NCI-H1092 (cell line): ENCODE results near the gene PDCD1LG2.

ENCODE experiments used
- DNase-seq: peaks from one replicate; lab custom pipeline; 2025; lab: John Stamatoyannopoulos, UW

Gene PDCD1LG2

DNA sequence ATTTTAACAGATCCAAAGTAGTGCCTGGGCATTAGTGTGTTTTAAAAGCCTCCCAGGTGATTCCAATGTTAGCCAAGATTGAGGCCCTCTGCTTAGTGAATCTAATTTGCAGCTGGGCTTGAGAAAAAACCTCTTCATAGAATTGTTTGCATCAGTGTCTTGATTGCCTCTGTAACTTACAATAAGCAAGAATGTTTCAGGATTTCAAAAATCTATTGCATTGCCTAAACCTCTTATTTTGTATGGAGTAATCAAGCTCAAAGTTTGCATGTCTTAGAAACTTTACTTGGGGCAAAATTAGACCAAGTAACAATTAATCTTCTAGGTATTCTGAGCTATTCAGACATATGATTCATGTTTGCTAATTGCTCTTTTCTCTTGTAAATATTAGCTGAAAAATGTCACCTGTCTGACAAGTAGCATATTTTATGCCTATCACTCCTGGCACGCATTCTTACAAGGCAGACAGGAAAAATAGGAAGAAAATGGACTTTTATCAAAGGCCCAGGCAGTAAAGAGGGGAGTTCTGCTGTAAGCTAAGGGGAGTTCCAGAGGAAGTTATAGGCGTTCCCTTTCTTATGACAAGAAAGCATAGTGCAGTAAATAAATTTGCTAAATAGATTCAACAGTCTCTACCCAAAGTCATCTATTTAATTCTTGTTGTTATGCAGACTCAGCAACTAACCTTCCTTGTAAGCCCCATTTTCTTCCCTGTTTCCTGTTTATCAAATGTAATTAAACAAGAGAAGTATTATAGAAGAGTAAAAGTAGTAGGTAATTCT lies 21.0 kb downstream of the PDCD1LG2 start:
- DNase-seq: no peak

DNA sequence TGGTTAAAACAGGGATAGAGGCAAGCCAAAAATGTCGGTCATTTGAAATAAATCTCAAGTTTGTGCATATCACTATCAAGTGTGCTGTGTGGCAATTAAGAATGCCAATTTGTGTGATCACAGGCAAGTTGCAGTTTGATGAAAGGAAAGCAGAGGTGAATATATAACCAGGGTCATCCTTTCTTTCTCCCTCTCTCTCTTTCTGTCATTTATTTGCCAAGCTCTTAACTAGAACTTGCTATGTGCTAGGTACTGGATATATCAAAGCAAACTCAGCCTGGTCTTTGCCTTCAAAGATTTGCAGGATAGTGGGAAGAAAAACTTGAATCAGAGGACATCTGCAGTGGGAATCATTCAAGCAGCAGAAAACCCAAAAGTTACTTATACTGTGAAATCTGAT lies 22.0 kb downstream of the PDCD1LG2 start:
- DNase-seq: no peak

GRCh38 chr9:5532790-5533189 lies 22.5 kb downstream of the PDCD1LG2 start:
- no peak for DNase-seq

GRCh38 chr9:5536684-5537083 lies 26.4 kb downstream of the PDCD1LG2 start:
- no peak for DNase-seq

GRCh38 chr9:5543875-5544702 lies 33.8 kb downstream of the PDCD1LG2 start:
- no peak for DNase-seq

GRCh38 chr9:5549658-5550650 lies 39.6 kb downstream of the PDCD1LG2 start:
- no peak for DNase-seq

DNA sequence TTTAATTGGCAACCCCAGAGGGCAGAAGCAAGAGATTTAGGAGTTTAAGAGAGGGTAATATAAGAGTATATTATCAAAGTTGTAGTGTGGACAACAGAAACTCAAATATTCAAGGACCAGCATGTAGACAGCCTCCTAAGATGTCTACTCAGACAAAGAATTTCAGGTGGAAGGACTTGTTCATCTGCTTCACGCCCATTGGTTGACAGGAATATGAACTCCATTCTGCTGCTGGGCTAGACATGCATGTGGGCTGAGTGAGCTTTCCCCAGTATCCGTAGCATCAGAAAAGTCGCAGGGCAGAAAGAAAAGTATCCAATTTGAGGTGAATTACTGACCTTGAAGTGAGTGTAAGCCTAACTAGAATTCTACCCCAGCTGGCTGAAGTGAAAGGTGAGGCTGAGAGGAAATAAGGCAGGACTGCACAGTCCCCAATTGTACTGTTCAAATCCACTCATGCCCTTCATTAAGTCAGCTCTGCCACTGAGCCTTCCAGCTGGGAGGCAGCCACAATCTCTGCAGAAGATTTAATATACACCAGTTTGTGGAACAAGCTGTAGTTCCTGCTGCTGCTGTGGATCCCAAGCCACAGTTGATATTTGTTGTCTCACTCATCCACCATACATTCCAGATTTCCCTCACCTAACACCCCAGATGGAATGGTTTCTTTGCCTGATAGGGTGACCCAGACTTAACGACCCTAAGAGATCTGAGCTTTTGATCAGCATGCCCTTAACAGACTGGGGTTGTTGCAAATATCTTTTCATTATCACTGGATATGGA lies 41.2 kb downstream of the PDCD1LG2 start:
- no peak for DNase-seq

DNA sequence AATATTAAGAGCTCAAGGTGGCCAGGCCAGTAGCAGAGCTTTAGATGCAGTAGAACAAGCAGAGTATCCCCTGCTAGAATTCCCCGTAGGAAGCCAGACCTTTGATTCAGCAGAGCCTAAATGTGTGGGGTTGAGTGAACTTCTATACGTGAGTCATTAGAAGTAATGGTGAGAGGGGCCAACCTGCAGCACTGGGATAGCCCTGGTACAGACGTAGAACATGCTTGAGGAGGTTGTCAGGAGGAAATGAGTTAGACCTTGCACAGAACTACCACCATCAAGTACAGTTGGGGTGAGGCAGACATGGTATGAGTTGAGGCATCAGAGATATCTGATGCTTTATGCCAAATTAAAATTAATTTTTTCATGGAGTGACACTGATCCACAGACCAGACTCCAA lies 42.0 kb downstream of the PDCD1LG2 start:
- no peak for DNase-seq

- no peak for DNase-seq
Measured at GRCh38 chr9:5553211-5553610, 42.9 kb downstream of the PDCD1LG2 start.

DNA sequence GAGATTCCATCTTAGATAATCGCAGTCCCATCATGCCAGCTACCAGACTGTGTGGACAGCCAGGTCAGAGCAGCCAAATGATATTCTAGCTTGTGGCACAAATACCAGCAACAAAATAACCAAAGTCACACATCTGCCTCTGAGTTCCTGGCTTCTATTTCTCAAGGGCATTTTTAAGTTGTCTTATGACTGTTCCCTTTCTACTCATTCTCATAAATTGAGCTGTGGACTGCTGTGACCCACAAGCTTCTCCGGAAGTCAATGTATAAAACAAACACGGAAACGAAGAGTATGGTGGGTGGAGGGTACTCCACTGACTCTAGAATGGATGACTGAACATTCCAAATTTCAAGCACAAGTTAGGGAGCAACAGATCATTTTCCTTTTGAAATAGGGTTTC lies 43.9 kb downstream of the PDCD1LG2 start:
- DNase-seq: no peak

GRCh38 chr9:5556101-5556705 lies 45.9 kb downstream of the PDCD1LG2 start:
- DNase-seq: no peak

- no peak for DNase-seq
Measured at GRCh38 chr9:5557606-5558587, 47.6 kb downstream of the PDCD1LG2 start.

- DNase-seq: no peak
Measured at GRCh38 chr9:5559659-5560058, 49.3 kb downstream of the PDCD1LG2 start.

GRCh38 chr9:5560443-5561100 lies 50.2 kb downstream of the PDCD1LG2 start:
- no peak for DNase-seq

DNA sequence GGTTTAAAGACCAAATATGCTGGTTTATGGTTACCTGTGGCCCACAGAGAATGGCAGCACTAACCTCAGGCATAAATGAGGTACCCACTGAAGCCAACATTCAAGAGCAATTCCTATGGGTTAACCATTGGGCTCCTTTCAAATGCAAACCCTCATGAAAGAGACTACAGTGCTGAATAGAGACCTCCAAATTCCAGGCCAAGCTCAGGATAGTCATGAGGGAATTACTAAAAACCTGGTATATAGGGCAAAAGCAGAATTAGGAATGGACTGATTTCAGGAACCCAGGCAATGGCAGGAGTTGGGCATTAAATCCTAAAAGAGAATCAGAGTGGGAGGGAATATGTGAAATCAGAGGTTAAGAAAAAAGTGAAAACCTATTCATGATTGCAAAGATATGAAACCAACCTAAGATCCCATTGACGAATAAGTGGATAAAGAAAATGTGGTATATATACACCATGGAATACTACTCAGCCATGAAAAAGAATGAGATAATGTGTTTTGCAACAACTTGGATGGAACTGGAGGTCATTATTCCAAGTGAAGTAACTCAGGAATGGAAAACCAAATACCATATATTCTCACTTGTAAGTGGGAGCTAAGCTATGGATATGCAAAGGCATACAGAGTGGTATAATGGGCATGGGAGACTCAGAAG lies 51.6 kb downstream of the PDCD1LG2 start:
- DNase-seq: no peak

DNA sequence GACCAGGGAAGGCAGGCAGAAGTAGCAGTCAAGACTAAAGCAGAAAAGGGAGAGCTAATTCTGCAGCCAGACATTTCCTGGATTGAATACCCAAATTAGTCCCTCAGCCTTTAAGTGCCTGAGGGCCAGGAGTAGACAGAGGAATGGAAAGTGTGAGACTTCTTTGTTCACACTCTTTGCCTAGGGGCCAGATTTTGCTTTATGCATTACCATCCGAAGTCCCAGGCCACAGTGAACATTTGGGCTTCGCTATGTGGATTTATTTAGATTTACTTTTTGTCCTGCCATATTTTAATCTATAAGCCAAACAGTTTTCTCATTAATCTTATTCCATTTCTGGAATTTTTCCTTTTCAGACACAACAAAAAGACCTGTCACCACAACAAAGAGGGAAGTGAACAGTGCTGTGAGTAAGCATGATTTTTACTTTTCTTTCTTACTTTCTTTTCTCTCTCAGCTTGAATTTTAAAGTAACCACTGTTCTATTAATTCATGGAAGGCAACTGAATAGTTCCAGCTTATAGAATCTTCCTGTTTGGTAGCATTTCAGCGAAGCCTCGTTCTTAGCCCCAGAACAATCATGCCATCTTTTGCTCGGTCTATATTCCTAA lies 52.6 kb downstream of the PDCD1LG2 start:
- DNase-seq: no peak

GRCh38 chr9:5563417-5563815 lies 53.1 kb downstream of the PDCD1LG2 start:
- no peak for DNase-seq

GRCh38 chr9:5563886-5564285 lies 53.6 kb downstream of the PDCD1LG2 start:
- DNase-seq: no peak
